Neural cell (in vitro differentiated cells): Measurements from ENCODE around the gene HEBP2. TPM values are rescaled to one million over a fixed set of nuclear protein-coding genes. Genes with fewer than 3 reads are reported as not detected.

Source experiments
- H2AFZ ChIP-seq: fragments of 200-600, 300-800 bp; sonication (generic), shearing (Covaris generic); 2 replicates; pipeline ENCODE4 v1.6.0; 2014; ENCODE audit warnings: low read depth, mild to moderate bottlenecking, antibody characterized with exemption, low read length, moderate library complexity
- H3F3A ChIP-seq: fragments of 200-600 bp; shearing (Covaris generic); 2 replicates; pipeline ENCODE4 v1.6.1; 2016; ENCODE audit warnings: mild to moderate bottlenecking, moderate library complexity, mixed read lengths, antibody characterized with exemption, low read length; ENCODE audit not compliant: insufficient read depth, poor library complexity, severe bottlenecking
- H3K27ac ChIP-seq: fragments of 200-600, 300-800 bp; sonication (generic), shearing (Covaris generic); 2 replicates; pipeline ENCODE4 v1.5.1; 2014; ENCODE audit warnings: mild to moderate bottlenecking, low read length, moderate library complexity
- H3K27me3 ChIP-seq: fragments of 300-800, 200-600 bp; sonication (generic), shearing (Covaris generic); 2 replicates; pipeline ENCODE4 v1.6.0; 2014; ENCODE audit warnings: mild to moderate bottlenecking, low read depth, low read length, moderate library complexity; ENCODE audit not compliant: insufficient read depth
- H3K36me3 ChIP-seq: fragments of 300-800, 200-600 bp; sonication (generic), shearing (Covaris generic); 2 replicates; pipeline ENCODE4 v1.5.1; 2014; ENCODE audit warnings: mild to moderate bottlenecking, antibody characterized with exemption, low read length, moderate library complexity; ENCODE audit not compliant: insufficient read depth
- H3K4me2 ChIP-seq: fragments of 300-800, 200-600 bp; sonication (generic), shearing (Covaris generic); 2 replicates; pipeline ENCODE4 v1.6.0; 2014; ENCODE audit warnings: mild to moderate bottlenecking, low read length
- H3K4me3 ChIP-seq: fragments of 300-800, 200-600 bp; sonication (generic), shearing (Covaris generic); 2 replicates; pipeline ENCODE4 v1.5.1; 2014; ENCODE audit warnings: mild to moderate bottlenecking, low read length, moderate library complexity
- H3K79me2 ChIP-seq: fragments of 200-600 bp; shearing (Covaris generic); replicated peaks from 2 replicates; pipeline ENCODE4 v1.6.0; 2014; ENCODE audit warnings: mild to moderate bottlenecking, low read length, moderate library complexity; ENCODE audit not compliant: insufficient read depth
- H3K9ac ChIP-seq: fragments of 300-800, 200-600 bp; sonication (generic), shearing (Covaris generic); 2 replicates; pipeline ENCODE4 v1.6.1; 2016; ENCODE audit warnings: mild to moderate bottlenecking, low read length, mixed read lengths
- H3K9me2 ChIP-seq: fragments of 200-600 bp; shearing (Covaris generic); 2 replicates; pipeline ENCODE4 v1.6.1; 2016; ENCODE audit warnings: mild to moderate bottlenecking, low read length, mixed read lengths; ENCODE audit not compliant: insufficient read depth
- H3K9me3 ChIP-seq: fragments of 200-600, 300-800 bp; sonication (generic), shearing (Covaris generic); 2 replicates; pipeline ENCODE4 v1.6.1; 2016; ENCODE audit warnings: mild to moderate bottlenecking, mixed run types, low read length, moderate library complexity, mixed read lengths
- H4K20me1 ChIP-seq: fragments of 200-600 bp; shearing (Covaris generic); 2 replicates; pipeline ENCODE4 v1.6.1; 2016; ENCODE audit warnings: mild to moderate bottlenecking, mixed run types; ENCODE audit not compliant: insufficient read depth
- CTCF ChIP-seq: fragments of 450-650 bp; IDR thresholded peaks from 2 replicates; pipeline ENCODE4 v1.5.1; 2014; ENCODE audit warnings: antibody characterized with exemption, mild to moderate bottlenecking, moderate library complexity; ENCODE audit not compliant: poor library complexity, severe bottlenecking
- EP300 ChIP-seq: fragments of 450-650 bp; conservative IDR thresholded peaks from 2 replicates; pipeline ENCODE4 v1.6.1; 2014; ENCODE audit warnings: antibody characterized with exemption, mild to moderate bottlenecking, moderate library complexity; ENCODE audit not compliant: poor library complexity, severe bottlenecking
- EZH2 ChIP-seq: fragments of 200-600, 300-800 bp; shearing (Covaris generic), sonication (generic); IDR thresholded peaks from 2 replicates; pipeline ENCODE4 v1.6.1; 2014; ENCODE audit warnings: antibody characterized with exemption, low read length, borderline replicate concordance, mild to moderate bottlenecking; ENCODE audit not compliant: insufficient read depth, poor library complexity, severe bottlenecking
- MXI1 ChIP-seq: fragments of 450-650 bp; conservative IDR thresholded peaks from 2 replicates; pipeline ENCODE4 v1.6.1; 2014; ENCODE audit warnings: antibody characterized with exemption, mild to moderate bottlenecking; ENCODE audit not compliant: poor library complexity, severe bottlenecking
- POLR2AphosphoS5 ChIP-seq: IDR thresholded peaks from 2 replicates; pipeline ENCODE4 v1.6.1; 2012
- RAD21 ChIP-seq: fragments of 450-650 bp; conservative IDR thresholded peaks from 2 replicates; pipeline ENCODE4 v1.6.1; 2014; ENCODE audit warnings: antibody characterized with exemption, mild to moderate bottlenecking, moderate library complexity
- REST ChIP-seq: IDR thresholded peaks from 2 replicates; pipeline ENCODE4 v1.6.1; 2012; ENCODE audit warnings: borderline replicate concordance
- SMC3 ChIP-seq: fragments of 450-650 bp; conservative IDR thresholded peaks from 2 replicates; pipeline ENCODE4 v1.6.1; 2014; ENCODE audit warnings: antibody characterized with exemption, mild to moderate bottlenecking, moderate library complexity; ENCODE audit not compliant: poor library complexity
- TAF1 ChIP-seq: IDR thresholded peaks from 2 replicates; pipeline ENCODE4 v1.6.1; 2012; ENCODE audit warnings: low read depth
- polyA plus RNA-seq: library from polyadenylated mRNA; depleted of rRNA; stranded (reverse); fragments of >200 nt; gene quantifications from 2 replicates; pipeline ENCODE4 v1.2.3, GENCODE V29; 2014

Gene HEBP2
- polyA plus RNA-seq, 1 donor from 2014 or later = 3.0 TPM

GRCh38 chr6:138430361-138431145 is 26.5 kb downstream of the HEBP2 start:
- TF ChIP-seq TAF1 = no peak
- Histone ChIP-seq H3K27me3 (no peaks in the 10 kb centered on the region), H3K4me3 (no peak overlapping the region), H3K4me2 (no peak overlapping the region), H3K27ac (no peak overlapping the region), H3K36me3 (peaks cover 5% of the 10 kb centered on the region), H3K79me2 (no peaks in the 10 kb centered on the region), H4K20me1 (no peaks in the 10 kb centered on the region), H2AFZ (no peak overlapping the region), H3K9me3 (no peaks in the 10 kb centered on the region), H3K9ac (no peak overlapping the region), H3K9me2 (no peaks in the 10 kb centered on the region), H3F3A (no peaks in the 10 kb centered on the region)

- Histone ChIP-seq H3K79me2 (no peaks in the 10 kb centered on the region), H3K9ac (no peak overlapping the region), H2AFZ (no peak overlapping the region), H3K27ac (no peak overlapping the region), H4K20me1 (no peaks in the 10 kb centered on the region), H3K4me2 (no peak overlapping the region), H3K4me3 (no peak overlapping the region), H3K36me3 (peaks cover 5% of the 10 kb centered on the region), H3K9me2 (no peaks in the 10 kb centered on the region), H3K9me3 (no peaks in the 10 kb centered on the region), H3F3A (no peaks in the 10 kb centered on the region), H3K27me3 (no peaks in the 10 kb centered on the region)
- TF ChIP-seq EP300 (no peak), TAF1 (no peak), POLR2AphosphoS5 (no peak), RAD21 (no peak), REST (no peak), CTCF (no peak), MXI1 (no peak), SMC3 (no peak), EZH2 (no peak)
Measured at GRCh38 chr6:138431256-138432062, 27.4 kb downstream of the HEBP2 start.
